ENCODE data around the gene CFAP299.
A peak's percentile ranks its signal among the peaks of the same experiment; 100 is the strongest.

CFAP299 gene

DNA sequence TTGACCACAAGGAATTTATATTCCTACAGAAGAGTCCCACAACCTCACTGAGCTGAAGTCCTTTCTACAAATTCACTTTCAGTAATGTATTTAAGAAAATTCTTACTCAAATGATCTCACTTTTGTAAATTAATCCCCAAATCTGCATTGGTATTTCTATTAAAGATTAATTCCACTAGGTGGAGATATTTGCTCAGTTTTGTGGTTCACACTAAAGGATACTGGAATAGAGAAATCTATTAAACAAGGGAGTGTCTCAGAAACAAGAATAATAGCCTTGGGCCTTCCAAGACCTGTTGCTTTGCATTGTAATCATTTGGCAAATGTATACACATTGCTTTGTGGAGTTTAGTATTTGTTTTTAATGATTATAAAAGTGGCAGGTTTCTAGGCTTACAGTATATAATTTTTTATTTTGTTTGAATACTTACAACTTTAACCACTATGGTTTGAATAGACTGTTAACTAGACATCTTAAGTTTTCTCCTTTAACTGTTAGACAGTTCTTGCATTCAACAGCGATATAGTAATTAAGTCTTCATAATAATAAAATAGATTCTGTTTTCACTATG lies 25.9 kb downstream of the CFAP299 start:
- peaks cover 3% of the 10 kb centered on the region; the same call in 1 of the 2 replicates for H3K4me1 ChIP-seq (ENCODE audit: control insufficient read depth, insufficient read depth, low read length)
- no peaks in the 10 kb centered on the region for H3K27me3 ChIP-seq (ENCODE audit: control insufficient read depth, insufficient read depth, low read length)
- no peak overlapping the region for H3K27ac ChIP-seq (ENCODE audit: low read length)
- no peaks in the 10 kb centered on the region for H3K9me3 ChIP-seq (ENCODE audit: control insufficient read depth, insufficient read depth, low read length)
- no CpG with 5 or more reads among the region's 1 CpG for WGBS (ENCODE audit: insufficient coverage, insufficient read length)
- no peak for DNase-seq (ENCODE audit: low read depth, low spot score)
- no peaks in the 10 kb centered on the region for H3K36me3 ChIP-seq (ENCODE audit: control insufficient read depth, insufficient read depth, low read length)
- no peak overlapping the region for H3K4me3 ChIP-seq (ENCODE audit: low read length)

DNA sequence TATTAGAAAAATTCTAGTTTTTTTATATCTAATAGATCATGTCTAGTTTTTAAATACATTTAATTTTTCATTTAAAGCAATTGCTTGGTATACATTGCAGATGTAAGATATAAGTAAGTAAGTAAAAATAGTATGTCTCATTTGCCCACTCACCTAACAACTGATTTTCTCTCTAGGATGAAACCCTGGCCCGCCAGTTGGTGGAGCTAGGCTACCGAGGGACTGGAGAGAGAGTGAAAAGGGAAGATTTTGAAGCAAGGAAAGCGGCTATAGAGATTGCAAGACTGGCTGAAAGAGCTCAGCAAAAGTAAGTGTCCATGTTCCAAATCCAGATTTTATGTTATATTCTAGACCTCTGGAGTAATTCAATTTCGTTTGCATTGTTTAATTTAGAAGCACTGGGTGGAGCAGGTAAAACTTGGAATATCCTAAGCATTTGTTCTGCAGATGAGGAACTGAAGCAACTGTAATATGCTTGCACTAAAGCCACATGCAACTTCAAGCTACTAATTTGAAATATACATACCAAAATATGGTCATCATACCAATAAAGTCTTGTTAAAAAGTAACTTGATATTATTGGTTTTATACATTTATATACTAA lies 27.1 kb downstream of the CFAP299 start:
- Histone ChIP-seq H3K9me3 (ENCODE audit: control insufficient read depth, insufficient read depth, low read length) (no peaks in the 10 kb centered on the region), H3K4me1 (ENCODE audit: control insufficient read depth, insufficient read depth, low read length) (peaks cover 3% of the 10 kb centered on the region; the same call in 1 of the 2 replicates), H3K4me3 (ENCODE audit: low read length) (no peak overlapping the region), H3K27me3 (ENCODE audit: control insufficient read depth, insufficient read depth, low read length) (no peaks in the 10 kb centered on the region), H3K36me3 (ENCODE audit: control insufficient read depth, insufficient read depth, low read length) (no peaks in the 10 kb centered on the region), H3K27ac (ENCODE audit: low read length) (no peak overlapping the region)
- no CpG with 5 or more reads among the region's 4 CpGs for WGBS (ENCODE audit: insufficient coverage, insufficient read length)
- DNase-seq (ENCODE audit: low read depth, low spot score) = peak; percentile 20

DNA sequence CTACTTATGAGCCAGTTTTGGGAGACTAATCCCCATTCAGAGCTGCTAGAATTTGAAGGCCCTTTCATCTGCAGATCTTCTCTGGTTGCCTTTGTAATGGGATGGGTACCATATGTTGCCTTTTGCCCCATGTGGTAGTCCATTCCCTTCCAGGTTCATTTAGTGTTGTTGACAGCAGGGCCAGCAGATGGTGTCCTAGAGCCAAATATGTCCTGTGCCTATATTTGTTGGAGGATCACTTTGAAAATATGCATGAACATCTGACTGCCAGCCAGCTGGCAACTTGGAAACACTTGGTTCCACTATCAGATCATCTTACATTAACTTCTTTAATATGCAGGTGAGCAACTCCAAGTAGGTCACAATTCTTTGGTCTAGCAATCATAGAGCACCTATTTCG lies 30.4 kb downstream of the CFAP299 start:
- Histone ChIP-seq H3K27ac (ENCODE audit: low read length) (no peak overlapping the region), H3K9me3 (ENCODE audit: control insufficient read depth, insufficient read depth, low read length) (peaks cover under 1% of the 10 kb centered on the region), H3K4me1 (ENCODE audit: control insufficient read depth, insufficient read depth, low read length) (peaks cover 1% of the 10 kb centered on the region; the same call in 1 of the 2 replicates), H3K4me3 (ENCODE audit: low read length) (no peak overlapping the region), H3K36me3 (ENCODE audit: control insufficient read depth, insufficient read depth, low read length) (no peaks in the 10 kb centered on the region; the same call in 1 of the 2 replicates), H3K27me3 (ENCODE audit: control insufficient read depth, insufficient read depth, low read length) (no peaks in the 10 kb centered on the region)
- no CpG with 5 or more reads among the region's 1 CpG for WGBS (ENCODE audit: insufficient coverage, insufficient read length)
- peak; percentile 50 for DNase-seq (ENCODE audit: low read depth, low spot score)

DNA sequence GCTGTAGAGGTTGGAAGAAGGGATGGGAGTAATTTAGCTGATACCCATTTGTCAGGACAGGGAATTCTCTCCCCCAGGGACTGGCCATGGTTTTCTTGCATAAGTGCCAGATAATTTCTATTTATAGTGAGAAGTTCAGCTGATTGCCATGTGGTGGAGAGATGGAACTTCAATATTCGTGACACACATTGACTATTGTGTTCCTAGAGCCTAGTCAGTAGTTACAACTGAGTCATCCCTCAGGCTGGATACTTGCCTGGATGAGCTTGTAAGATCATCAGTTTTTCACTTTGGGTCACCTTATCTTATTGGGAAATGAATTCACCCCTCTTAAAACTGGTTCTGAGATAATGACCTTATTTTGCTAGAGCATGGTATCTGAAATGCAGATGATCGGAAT lies 32.2 kb downstream of the CFAP299 start:
- Histone ChIP-seq H3K36me3 (ENCODE audit: control insufficient read depth, insufficient read depth, low read length) (no peaks in the 10 kb centered on the region; the same call in 1 of the 2 replicates), H3K27ac (ENCODE audit: low read length) (no peak overlapping the region), H3K4me3 (ENCODE audit: low read length) (no peak overlapping the region), H3K9me3 (ENCODE audit: control insufficient read depth, insufficient read depth, low read length) (peaks cover 3% of the 10 kb centered on the region), H3K27me3 (ENCODE audit: control insufficient read depth, insufficient read depth, low read length) (no peaks in the 10 kb centered on the region), H3K4me1 (ENCODE audit: control insufficient read depth, insufficient read depth, low read length) (peaks cover 1% of the 10 kb centered on the region; the same call in 1 of the 2 replicates)
- no CpG with 5 or more reads among the region's 2 CpGs for WGBS (ENCODE audit: insufficient coverage, insufficient read length)
- DNase-seq (ENCODE audit: low read depth, low spot score) = no peak

DNA sequence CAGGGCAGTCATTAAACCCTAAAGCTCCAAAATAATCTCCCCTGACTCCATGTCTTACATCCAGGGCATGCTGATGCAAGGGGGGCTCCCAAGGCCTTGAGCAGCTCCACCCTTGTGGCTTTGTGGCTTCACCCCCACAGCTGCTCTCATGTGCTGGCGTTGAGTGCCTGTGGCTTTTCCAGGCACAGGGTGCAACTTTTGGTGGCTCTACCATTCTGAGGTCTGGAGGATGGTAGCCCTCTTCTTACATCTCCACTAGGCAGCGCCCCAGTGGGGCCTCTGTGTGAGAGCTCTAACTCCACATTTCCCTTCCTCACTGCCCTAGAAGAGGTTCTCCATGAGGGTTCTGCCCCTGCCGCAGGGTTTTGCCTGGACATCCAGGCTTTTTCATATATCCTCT lies 35.1 kb downstream of the CFAP299 start:
- H3K4me1 ChIP-seq (ENCODE audit: control insufficient read depth, insufficient read depth, low read length) = peaks cover 1% of the 10 kb centered on the region; the same call in 1 of the 2 replicates
- no peaks in the 10 kb centered on the region for H3K27me3 ChIP-seq (ENCODE audit: control insufficient read depth, insufficient read depth, low read length)
- no peaks in the 10 kb centered on the region; the same call in 1 of the 2 replicates for H3K36me3 ChIP-seq (ENCODE audit: control insufficient read depth, insufficient read depth, low read length)
- no peak for DNase-seq (ENCODE audit: low read depth, low spot score)
- no peak overlapping the region for H3K27ac ChIP-seq (ENCODE audit: low read length)
- no peak overlapping the region for H3K4me3 ChIP-seq (ENCODE audit: low read length)
- H3K9me3 ChIP-seq (ENCODE audit: control insufficient read depth, insufficient read depth, low read length) = peaks cover 3% of the 10 kb centered on the region
- WGBS (ENCODE audit: insufficient coverage, insufficient read length) = no CpG with 5 or more reads among the region's 3 CpGs

DNA sequence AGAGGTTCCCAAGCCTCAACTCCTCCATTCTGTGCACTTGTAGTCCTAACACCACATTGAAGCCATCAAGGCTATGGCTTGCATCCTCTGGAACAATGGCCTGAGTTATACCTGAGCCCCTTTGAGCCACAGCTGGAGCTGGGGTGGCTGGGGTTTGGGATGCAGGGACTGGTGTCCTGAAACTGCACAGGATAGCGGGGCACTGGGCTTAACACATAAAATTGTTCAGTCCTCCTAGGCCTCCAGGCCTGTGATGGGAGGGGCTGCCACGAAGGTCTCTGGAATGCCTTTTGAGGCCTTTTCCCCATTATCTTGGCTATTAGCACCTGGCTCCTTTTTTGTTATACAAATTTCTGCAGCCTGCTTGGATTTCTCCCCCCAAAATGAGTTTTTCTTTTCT lies 35.5 kb downstream of the CFAP299 start:
- DNase-seq (ENCODE audit: low read depth, low spot score) = no peak
- no peak overlapping the region for H3K27ac ChIP-seq (ENCODE audit: low read length)
- no CpG with 5 or more reads among the region's 2 CpGs for WGBS (ENCODE audit: insufficient coverage, insufficient read length)
- H3K27me3 ChIP-seq (ENCODE audit: control insufficient read depth, insufficient read depth, low read length) = no peaks in the 10 kb centered on the region
- peaks cover under 1% of the 10 kb centered on the region; the same call in 1 of the 2 replicates for H3K4me1 ChIP-seq (ENCODE audit: control insufficient read depth, insufficient read depth, low read length)
- H3K4me3 ChIP-seq (ENCODE audit: low read length) = no peak overlapping the region
- peaks cover 3% of the 10 kb centered on the region for H3K9me3 ChIP-seq (ENCODE audit: control insufficient read depth, insufficient read depth, low read length)
- no peaks in the 10 kb centered on the region; the same call in 1 of the 2 replicates for H3K36me3 ChIP-seq (ENCODE audit: control insufficient read depth, insufficient read depth, low read length)

DNA sequence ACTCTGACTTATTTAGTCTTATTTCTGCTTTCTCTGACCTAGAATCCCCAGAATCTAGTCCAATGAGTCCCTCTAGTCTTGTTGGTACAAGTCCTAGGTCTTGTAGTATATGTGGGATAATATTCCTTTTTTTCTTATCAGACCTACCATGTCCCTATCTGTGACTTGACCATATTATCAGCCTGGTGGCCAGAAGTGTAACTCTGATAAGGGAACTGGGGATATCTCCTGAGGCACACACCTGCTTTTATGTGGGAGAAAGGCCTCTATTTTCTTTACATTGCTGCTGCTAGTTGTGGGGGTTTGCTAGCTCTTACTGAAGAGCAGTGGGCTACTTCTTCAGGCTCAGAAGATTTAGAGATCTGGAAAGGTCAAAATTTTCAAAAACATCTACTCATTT lies 38.6 kb downstream of the CFAP299 start:
- H3K4me3 ChIP-seq (ENCODE audit: low read length) = no peak overlapping the region
- H3K9me3 ChIP-seq (ENCODE audit: control insufficient read depth, insufficient read depth, low read length) = peaks cover 3% of the 10 kb centered on the region
- H3K27ac ChIP-seq (ENCODE audit: low read length) = no peak overlapping the region
- H3K4me1 ChIP-seq (ENCODE audit: control insufficient read depth, insufficient read depth, low read length) = no peaks in the 10 kb centered on the region
- H3K27me3 ChIP-seq (ENCODE audit: control insufficient read depth, insufficient read depth, low read length) = no peaks in the 10 kb centered on the region
- DNase-seq (ENCODE audit: low read depth, low spot score) = no peak
- H3K36me3 ChIP-seq (ENCODE audit: control insufficient read depth, insufficient read depth, low read length) = no peaks in the 10 kb centered on the region; the same call in 1 of the 2 replicates

DNA sequence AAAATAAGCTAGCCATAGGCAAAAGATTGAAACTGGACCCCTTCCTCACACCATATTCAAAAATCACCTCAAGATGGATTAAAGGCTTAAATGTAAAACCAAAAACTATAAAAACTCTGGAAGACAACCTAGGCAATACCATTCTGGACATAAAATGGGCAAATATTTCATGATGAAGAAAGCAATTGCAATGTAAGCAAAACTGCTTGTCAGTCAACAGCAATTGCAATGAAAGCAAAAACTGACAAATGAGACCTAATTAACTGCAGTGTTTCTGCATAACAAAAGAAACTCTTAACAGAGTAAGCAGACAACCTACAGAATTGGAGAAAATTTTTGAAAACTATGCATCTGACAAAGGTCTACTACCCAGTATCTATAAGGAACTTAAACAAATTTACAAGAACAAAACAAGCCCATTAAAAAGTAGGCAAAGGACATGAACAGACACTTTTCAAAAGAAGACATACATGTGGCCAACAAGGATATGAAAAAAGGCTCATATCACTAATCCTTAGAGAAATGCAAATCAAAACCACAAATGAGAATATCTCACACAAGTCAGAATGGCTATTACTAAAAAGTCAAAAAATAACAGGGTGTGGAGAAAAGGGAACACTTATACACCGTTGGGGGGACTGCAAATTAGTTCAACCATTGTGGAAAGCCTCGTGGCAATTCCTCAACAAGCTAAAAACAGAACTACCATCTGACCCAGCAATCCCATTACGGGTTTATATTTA lies 46.7 kb downstream of the CFAP299 start:
- Histone ChIP-seq H3K4me3 (ENCODE audit: low read length) (no peak overlapping the region), H3K4me1 (ENCODE audit: control insufficient read depth, insufficient read depth, low read length) (no peaks in the 10 kb centered on the region), H3K27ac (ENCODE audit: low read length) (no peak overlapping the region), H3K27me3 (ENCODE audit: control insufficient read depth, insufficient read depth, low read length) (no peaks in the 10 kb centered on the region), H3K36me3 (ENCODE audit: control insufficient read depth, insufficient read depth, low read length) (no peaks in the 10 kb centered on the region), H3K9me3 (ENCODE audit: control insufficient read depth, insufficient read depth, low read length) (no peaks in the 10 kb centered on the region)
- WGBS (ENCODE audit: insufficient coverage, insufficient read length) = no CpG with 5 or more reads among the region's 3 CpGs
- DNase-seq (ENCODE audit: low read depth, low spot score) = no peak

DNA sequence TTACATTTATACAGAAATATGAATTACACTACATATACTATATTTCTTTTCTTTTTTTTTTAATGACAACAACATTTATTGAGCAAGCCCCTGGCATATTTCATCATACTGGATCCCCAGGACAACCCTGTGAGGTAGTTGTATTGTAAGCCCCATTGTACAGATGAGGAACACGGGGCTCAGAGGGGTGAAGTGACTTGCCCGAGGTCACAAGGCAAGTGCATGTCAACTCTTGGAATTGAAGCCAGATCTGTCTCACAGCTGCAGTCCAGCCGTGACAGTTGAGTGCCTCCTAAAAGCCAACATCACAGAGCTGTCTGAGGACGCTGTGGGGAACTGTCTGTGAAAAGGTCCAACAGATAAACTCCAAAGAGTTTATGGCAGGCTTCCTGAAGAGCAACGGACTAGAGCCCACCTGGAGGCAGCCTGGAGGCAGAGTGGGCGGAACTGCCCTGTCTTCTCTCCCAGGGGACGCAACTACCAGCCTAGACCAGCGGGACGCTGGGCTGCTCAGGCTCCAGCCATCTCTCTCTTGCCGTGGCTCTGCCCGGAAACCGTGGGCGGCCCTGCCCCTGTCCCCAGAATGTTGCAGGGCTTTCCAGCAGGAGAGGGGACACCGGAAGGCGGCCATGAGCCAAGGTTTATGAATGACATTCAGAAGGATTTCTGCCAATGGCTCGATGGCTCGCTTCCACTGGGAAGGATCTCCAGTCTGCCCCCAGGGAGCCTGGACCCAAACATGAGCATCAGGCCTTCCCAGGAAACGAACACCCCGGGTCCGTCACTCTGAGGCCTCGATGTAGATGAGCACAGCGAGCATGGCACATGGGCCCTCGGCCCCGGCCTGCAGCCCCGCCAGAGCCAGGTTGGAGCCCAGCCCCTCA lies 50.1 kb downstream of the CFAP299 start:
- Histone ChIP-seq H3K27me3 (ENCODE audit: control insufficient read depth, insufficient read depth, low read length) (no peaks in the 10 kb centered on the region), H3K36me3 (ENCODE audit: control insufficient read depth, insufficient read depth, low read length) (no peaks in the 10 kb centered on the region), H3K4me3 (ENCODE audit: low read length) (no peak overlapping the region), H3K4me1 (ENCODE audit: control insufficient read depth, insufficient read depth, low read length) (no peaks in the 10 kb centered on the region), H3K9me3 (ENCODE audit: control insufficient read depth, insufficient read depth, low read length) (no peaks in the 10 kb centered on the region), H3K27ac (ENCODE audit: low read length) (no peak overlapping the region)
- no peak for DNase-seq (ENCODE audit: low read depth, low spot score)
- no CpG with 5 or more reads among the region's 25 CpGs for WGBS (ENCODE audit: insufficient coverage, insufficient read length)

DNA sequence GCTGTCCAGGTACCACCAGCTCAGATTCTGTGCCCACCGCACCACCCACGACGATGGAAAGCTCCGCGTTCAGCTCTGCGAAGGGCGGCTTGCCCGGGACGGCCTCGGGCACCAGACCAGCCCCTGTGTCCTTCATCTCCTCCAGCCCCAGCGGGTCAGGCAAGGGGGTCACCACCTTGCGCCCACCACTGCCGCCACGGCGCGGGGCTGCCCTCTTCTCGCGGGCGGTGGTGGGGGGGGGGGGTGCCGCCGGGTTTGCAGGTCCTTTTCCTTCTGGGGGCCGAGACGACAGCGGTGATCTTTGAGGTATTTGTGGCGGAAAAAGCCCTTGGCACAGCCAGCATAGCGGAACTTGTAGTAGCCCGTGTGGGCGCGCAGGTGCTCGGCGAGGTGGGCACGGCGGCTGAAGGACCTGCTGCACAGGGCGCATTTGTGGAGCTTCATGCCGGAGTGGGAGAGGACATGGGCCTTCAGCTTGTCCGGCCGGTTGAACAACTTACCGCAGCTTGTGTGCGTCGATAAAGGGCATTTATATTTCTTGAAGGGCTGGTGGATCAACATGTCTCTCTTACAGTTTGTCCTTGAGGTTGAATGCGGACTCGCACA lies 50.9 kb downstream of the CFAP299 start:
- Histone ChIP-seq H3K4me1 (ENCODE audit: control insufficient read depth, insufficient read depth, low read length) (no peaks in the 10 kb centered on the region), H3K36me3 (ENCODE audit: control insufficient read depth, insufficient read depth, low read length) (no peaks in the 10 kb centered on the region), H3K4me3 (ENCODE audit: low read length) (no peak overlapping the region), H3K27me3 (ENCODE audit: control insufficient read depth, insufficient read depth, low read length) (no peaks in the 10 kb centered on the region), H3K9me3 (ENCODE audit: control insufficient read depth, insufficient read depth, low read length) (no peaks in the 10 kb centered on the region), H3K27ac (ENCODE audit: low read length) (no peak overlapping the region)
- no CpG with 5 or more reads among the region's 42 CpGs for WGBS (ENCODE audit: insufficient coverage, insufficient read length)
- DNase-seq (ENCODE audit: low read depth, low spot score) = no peak
